Coronary artery (tissue), 2 donors: ENCODE measurements around the gene MLN.
"Not testable (repeated sequence)": the region's sequence is repeated elsewhere in the genome, so short reads cannot be mapped to it uniquely, and the experiment has no call there.

ENCODE experiments used
- DNase-seq: peaks from one replicate; pipeline ENCODE4 v3.0.0-alpha.2; 2017; ENCODE audit warnings: low spot score
- H3K27ac ChIP-seq, 2 donors: fragments of 200-600 bp; sonication (generic); one replicate each; pipeline ENCODE4 v1.5.1; 2016 to 2019
- H3K4me3 ChIP-seq: fragments of 200-600 bp; sonication (generic); 2 replicates; pipeline ENCODE4 v1.5.1; 2016; ENCODE audit warnings: mild to moderate bottlenecking, moderate library complexity
- CTCF ChIP-seq: fragments of 200-600 bp; sonication (generic); IDR thresholded peaks from one replicate; pipeline ENCODE4 v1.5.1; 2019; ENCODE audit warnings: antibody characterized with exemption

Gene MLN

GRCh38 chr6:33834401-33835392 is 30.9 kb upstream of the MLN start:
- DNase-seq, result no peak

GRCh38 chr6:33833599-33833998 is 29.8 kb upstream of the MLN start:
- H3K4me3 ChIP-seq, result no peak overlapping the region
- H3K27ac ChIP-seq, result no peak overlapping the region
- no peak for DNase-seq
- no peak for TF ChIP-seq CTCF

More at GRCh38 chr6:33834401-33835392, 30.9 kb upstream of the MLN start:
- Histone ChIP-seq H3K4me3 (no peak overlapping the region), H3K27ac (no peak overlapping the region)
- no peak for TF ChIP-seq CTCF

GRCh38 chr6:33832831-33833230 is 29.0 kb upstream of the MLN start:
- H3K27ac ChIP-seq, H3K4me3 ChIP-seq, DNase-seq: not testable (repeated sequence)

GRCh38 chr6:33831725-33832124 is 27.9 kb upstream of the MLN start:
- not testable (repeated sequence) for DNase-seq, H3K27ac ChIP-seq, H3K4me3 ChIP-seq

GRCh38 chr6:33830635-33831240 is 26.9 kb upstream of the MLN start:
- Histone ChIP-seq H3K4me3 (no peak overlapping the region), H3K27ac (no peak overlapping the region)
- TF ChIP-seq CTCF, result no peak
- no peak for DNase-seq

- no peak for DNase-seq
- H3K27ac ChIP-seq, result no peak overlapping the region
- no peak overlapping the region for H3K4me3 ChIP-seq
- no peak for TF ChIP-seq CTCF
Measured at GRCh38 chr6:33828764-33829731, 25.2 kb upstream of the MLN start.

- no peak overlapping the region for H3K27ac ChIP-seq
- TF ChIP-seq CTCF, result no peak
- DNase-seq, result no peak
- H3K4me3 ChIP-seq, result no peak overlapping the region
Measured at GRCh38 chr6:33828452-33828763, 24.6 kb upstream of the MLN start.
